RWPE1 (cell line): ENCODE data around the gene GPC6.

Experiments used
- CTCF ChIA-PET: fragments of 350-600 bp; sonication (Branson Sonifier 250); formaldehyde crosslinking; extraction: SDS; loops from one replicate; lab custom pipeline; 2021; lab: Yijun Ruan, JAX
- POLR2A ChIA-PET: fragments of 400-600 bp; formaldehyde crosslinking; extraction: SDS; loops from one replicate; lab custom pipeline; 2020; ENCODE audit warnings: antibody characterized with exemption; ENCODE audit not compliant: low non-redundant PET; lab: Yijun Ruan, JAX
- DNase-seq: peaks from one replicate; pipeline ENCODE4 v3.0.0; 2012; ENCODE audit warnings: low spot score
- H3K27ac ChIP-seq: fragments of 450-650 bp; 2 replicates; pipeline ENCODE4 v1.5.1; 2017
- CTCF ChIP-seq: fragments of 450-650 bp; conservative IDR thresholded peaks from 2 replicates; pipeline ENCODE4 v1.5.1; 2017; ENCODE audit warnings: low read depth, mild to moderate bottlenecking

GPC6 gene

GRCh38 chr13:94382960-94383359 lies 1156.4 kb downstream of the GPC6 start:
- CTCF ChIA-PET, result no interaction called here
- no peak for DNase-seq
- POLR2A ChIA-PET, result no interaction called here
- no peak overlapping the region for H3K27ac ChIP-seq
- TF ChIP-seq CTCF, result no peak

- no peak for DNase-seq
- ChIA-PET CTCF (interaction anchor here (0.6 kb wide), 1 partner anchor 1072 kb away, joined by 5 read pairs; no protein-coding TSS in a partner anchor), POLR2A (no interaction called here)
- no peak for TF ChIP-seq CTCF
- no peak overlapping the region for H3K27ac ChIP-seq
Observed at GRCh38 chr13:94384231-94384905, 1157.8 kb downstream of the GPC6 start.

GRCh38 chr13:94387047-94387446 lies 1160.4 kb downstream of the GPC6 start:
- TF ChIP-seq CTCF, result no peak
- POLR2A ChIA-PET, result no interaction called here
- H3K27ac ChIP-seq, result no peak overlapping the region
- no peak for DNase-seq
- CTCF ChIA-PET, result no interaction called here

- no peak for TF ChIP-seq CTCF
- no peak for DNase-seq
- CTCF ChIA-PET, result no interaction called here
- POLR2A ChIA-PET, result no interaction called here
- no peak overlapping the region for H3K27ac ChIP-seq
Observed at GRCh38 chr13:94389604-94390351, 1163.2 kb downstream of the GPC6 start.

GRCh38 chr13:94390881-94391280 lies 1164.3 kb downstream of the GPC6 start:
- CTCF ChIA-PET, result interaction anchor here (0.6 kb wide), 2 partner anchors 224 to 1053 kb away, joined by 3 to 4 read pairs; no protein-coding TSS in a partner anchor
- no peak overlapping the region for H3K27ac ChIP-seq
- no peak for DNase-seq
- TF ChIP-seq CTCF, result no peak
- POLR2A ChIA-PET, result no interaction called here

- DNase-seq, result no peak
- CTCF ChIA-PET, result no interaction called here
- TF ChIP-seq CTCF, result no peak
- POLR2A ChIA-PET, result no interaction called here
- H3K27ac ChIP-seq, result no peak overlapping the region
Observed at GRCh38 chr13:94394723-94395122, 1168.1 kb downstream of the GPC6 start.
